Esophagus muscularis mucosa (tissue), 3 donors: ENCODE data around the gene ABCC1.

Experiments
- CTCF ChIP-seq, 3 experiments: fragments of 200-600 bp in 2 of 3; fragments of 450-650 bp in 1 of 3; sonication (generic) in 2 of 3; IDR thresholded peaks; one replicate each; pipeline ENCODE4 v1.5.1; 2017 to 2019; ENCODE audit warnings: antibody characterized with exemption in 3 of 3, mild to moderate bottlenecking in 2 of 3, moderate library complexity in 1 of 3
- POLR2A ChIP-seq: fragments of 450-650 bp; IDR thresholded peaks from one replicate; pipeline ENCODE4 v1.6.1; 2017; ENCODE audit warnings: antibody characterized with exemption, moderate library complexity, mild to moderate bottlenecking, low read depth
- POLR2AphosphoS5 ChIP-seq, 2 donors: sonication (generic); formaldehyde crosslinking; IDR thresholded peaks; one replicate each; pipeline ENCODE4 v1.6.1; 2017; ENCODE audit warnings: antibody characterized with exemption in 2 of 2

DNA sequence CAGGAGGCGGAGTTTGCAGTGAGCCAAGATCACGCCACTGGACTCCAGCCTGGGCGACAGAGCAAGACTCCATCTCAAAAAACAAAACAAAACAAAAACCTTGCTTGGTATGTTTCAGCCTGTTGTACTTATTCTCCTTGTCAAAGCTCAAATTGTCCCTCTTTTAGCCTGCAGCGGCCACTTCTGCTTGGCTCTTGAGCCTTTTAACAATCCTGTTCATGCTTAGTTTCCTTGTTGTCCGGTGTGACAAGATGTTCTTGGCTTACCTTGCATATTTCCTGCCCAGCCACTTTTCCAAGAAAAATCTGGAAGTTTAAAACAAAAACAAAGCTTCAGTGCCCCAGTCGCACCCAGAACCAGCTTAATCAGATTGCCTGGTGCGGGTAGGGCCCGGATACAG, 81.0 kb downstream of the ABCC1 start:
- TF ChIP-seq CTCF (IDR thresholded peaks at IDR 0.05) (no peak), POLR2AphosphoS5 (IDR thresholded peaks at IDR 0.05) (no peak), POLR2A (no peak)
